HL-60 (cell line): Measurements from ENCODE around the gene SLC4A5.

Experiments used
- DNase-seq, 2 experiments: peaks; one replicate each; pipeline ENCODE4 v3.0.0-alpha.2; 2010 to 2020; ENCODE audit warnings: low read depth in 1 of 2, low spot score in 1 of 2
- H3K27ac ChIP-seq: fragments of 250-450 bp; sonication (Bioruptor Pico); replicated peaks from 2 replicates; pipeline ENCODE4 v1.5.1; 2020; ENCODE audit warnings: mild to moderate bottlenecking, moderate library complexity
- H3K27me3 ChIP-seq: fragments of 250-450 bp; sonication (Bioruptor Pico); 2 replicates; pipeline ENCODE4 v1.5.1; 2021; ENCODE audit warnings: mild to moderate bottlenecking, moderate library complexity; ENCODE audit not compliant: insufficient read depth, poor library complexity, severe bottlenecking
- H3K4me3 ChIP-seq: replicated peaks from 2 replicates; pipeline ENCODE4 v1.5.1; 2011; ENCODE audit warnings: mild to moderate bottlenecking, control low read depth, low read length; ENCODE audit not compliant: insufficient read depth
- GABPA ChIP-seq: IDR thresholded peaks from 2 replicates; pipeline ENCODE4 v1.6.1; 2012; ENCODE audit warnings: low read depth
- POLR2AphosphoS5 ChIP-seq: IDR thresholded peaks from 2 replicates; pipeline ENCODE4 v1.6.1; 2012; ENCODE audit warnings: low read depth
- SPI1 ChIP-seq: IDR thresholded peaks from 2 replicates; pipeline ENCODE4 v1.6.1; 2012; ENCODE audit warnings: low read depth, mild to moderate bottlenecking, borderline replicate concordance
- TF ChIP-seq, protein P1 (sequence below): IDR thresholded peaks from one replicate; pipeline ENCODE4 v1.5.1; 2011; ENCODE audit warnings: low read length, control low read depth, inconsistent platforms; ENCODE audit not compliant: insufficient read depth
- TF ChIP-seq, protein P2 (sequence below): IDR thresholded peaks from 2 replicates; pipeline ENCODE4 v1.6.1; 2012; ENCODE audit warnings: low read depth; ENCODE audit not compliant: insufficient replicate concordance

SLC4A5 gene

DNA sequence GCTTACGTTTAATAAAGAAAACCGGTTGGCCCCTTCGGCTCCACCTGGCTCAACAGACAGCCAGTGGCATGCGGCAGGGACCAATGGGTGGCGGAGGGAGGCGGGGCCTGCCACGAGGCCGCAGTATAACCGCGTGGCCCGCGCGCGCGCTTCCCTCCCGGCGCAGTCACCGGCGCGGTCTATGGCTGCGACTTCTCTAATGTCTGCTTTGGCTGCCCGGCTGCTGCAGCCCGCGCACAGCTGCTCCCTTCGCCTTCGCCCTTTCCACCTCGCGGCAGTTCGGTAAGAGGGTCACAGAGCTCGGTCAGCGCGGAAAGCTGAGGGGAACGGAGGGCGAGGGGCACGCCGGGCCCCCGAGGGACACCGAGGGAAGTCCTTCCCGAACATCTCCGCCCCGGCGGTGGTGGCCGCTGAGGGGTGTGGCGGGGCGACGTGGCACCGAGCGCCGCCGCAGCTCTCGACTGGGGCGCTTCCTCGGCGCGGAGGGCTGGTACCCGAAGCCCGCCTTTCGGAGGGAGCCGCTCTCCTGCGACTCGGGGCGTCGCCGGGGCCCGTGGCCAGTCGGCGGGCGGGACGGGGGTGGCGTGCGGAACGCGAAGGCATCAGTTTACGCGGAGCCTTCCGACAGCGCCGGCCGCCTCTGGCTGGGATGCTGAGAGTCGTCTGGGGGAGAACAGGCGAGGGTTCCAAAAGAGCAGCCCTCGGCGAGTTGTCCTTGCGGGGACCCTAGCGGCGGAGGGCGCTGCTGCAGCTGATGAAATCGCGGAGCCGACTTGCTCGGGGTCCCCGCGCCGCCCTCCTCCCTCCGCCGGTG lies 144.5 kb downstream of the SLC4A5 start, which contains the start of gene MTHFD2:
Gene MTHFD2, plus strand, starts transcription at position 155 of the 814 bp plus-strand sequence. Its CDS starts 27 bp downstream, at position 182.
- Histone ChIP-seq H3K4me3 (peak within 1 kb of the TSS; percentile 92), H3K27ac (peak within 1 kb of the TSS; percentile 98), H3K27me3 (no peaks in the 10 kb centered on the region)
- DNase-seq, result peak; percentile 89 to 98
- no peak for TF ChIP-seq GABPA
- peak; percentile 0; the same call in 1 of the 2 replicates for TF ChIP-seq SPI1
- TF ChIP-seq, protein P1, sequence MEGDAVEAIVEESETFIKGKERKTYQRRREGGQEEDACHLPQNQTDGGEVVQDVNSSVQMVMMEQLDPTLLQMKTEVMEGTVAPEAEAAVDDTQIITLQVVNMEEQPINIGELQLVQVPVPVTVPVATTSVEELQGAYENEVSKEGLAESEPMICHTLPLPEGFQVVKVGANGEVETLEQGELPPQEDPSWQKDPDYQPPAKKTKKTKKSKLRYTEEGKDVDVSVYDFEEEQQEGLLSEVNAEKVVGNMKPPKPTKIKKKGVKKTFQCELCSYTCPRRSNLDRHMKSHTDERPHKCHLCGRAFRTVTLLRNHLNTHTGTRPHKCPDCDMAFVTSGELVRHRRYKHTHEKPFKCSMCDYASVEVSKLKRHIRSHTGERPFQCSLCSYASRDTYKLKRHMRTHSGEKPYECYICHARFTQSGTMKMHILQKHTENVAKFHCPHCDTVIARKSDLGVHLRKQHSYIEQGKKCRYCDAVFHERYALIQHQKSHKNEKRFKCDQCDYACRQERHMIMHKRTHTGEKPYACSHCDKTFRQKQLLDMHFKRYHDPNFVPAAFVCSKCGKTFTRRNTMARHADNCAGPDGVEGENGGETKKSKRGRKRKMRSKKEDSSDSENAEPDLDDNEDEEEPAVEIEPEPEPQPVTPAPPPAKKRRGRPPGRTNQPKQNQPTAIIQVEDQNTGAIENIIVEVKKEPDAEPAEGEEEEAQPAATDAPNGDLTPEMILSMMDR, result peak; percentile 73
- peak; percentile 98 for TF ChIP-seq POLR2AphosphoS5
- TF ChIP-seq, protein P2, sequence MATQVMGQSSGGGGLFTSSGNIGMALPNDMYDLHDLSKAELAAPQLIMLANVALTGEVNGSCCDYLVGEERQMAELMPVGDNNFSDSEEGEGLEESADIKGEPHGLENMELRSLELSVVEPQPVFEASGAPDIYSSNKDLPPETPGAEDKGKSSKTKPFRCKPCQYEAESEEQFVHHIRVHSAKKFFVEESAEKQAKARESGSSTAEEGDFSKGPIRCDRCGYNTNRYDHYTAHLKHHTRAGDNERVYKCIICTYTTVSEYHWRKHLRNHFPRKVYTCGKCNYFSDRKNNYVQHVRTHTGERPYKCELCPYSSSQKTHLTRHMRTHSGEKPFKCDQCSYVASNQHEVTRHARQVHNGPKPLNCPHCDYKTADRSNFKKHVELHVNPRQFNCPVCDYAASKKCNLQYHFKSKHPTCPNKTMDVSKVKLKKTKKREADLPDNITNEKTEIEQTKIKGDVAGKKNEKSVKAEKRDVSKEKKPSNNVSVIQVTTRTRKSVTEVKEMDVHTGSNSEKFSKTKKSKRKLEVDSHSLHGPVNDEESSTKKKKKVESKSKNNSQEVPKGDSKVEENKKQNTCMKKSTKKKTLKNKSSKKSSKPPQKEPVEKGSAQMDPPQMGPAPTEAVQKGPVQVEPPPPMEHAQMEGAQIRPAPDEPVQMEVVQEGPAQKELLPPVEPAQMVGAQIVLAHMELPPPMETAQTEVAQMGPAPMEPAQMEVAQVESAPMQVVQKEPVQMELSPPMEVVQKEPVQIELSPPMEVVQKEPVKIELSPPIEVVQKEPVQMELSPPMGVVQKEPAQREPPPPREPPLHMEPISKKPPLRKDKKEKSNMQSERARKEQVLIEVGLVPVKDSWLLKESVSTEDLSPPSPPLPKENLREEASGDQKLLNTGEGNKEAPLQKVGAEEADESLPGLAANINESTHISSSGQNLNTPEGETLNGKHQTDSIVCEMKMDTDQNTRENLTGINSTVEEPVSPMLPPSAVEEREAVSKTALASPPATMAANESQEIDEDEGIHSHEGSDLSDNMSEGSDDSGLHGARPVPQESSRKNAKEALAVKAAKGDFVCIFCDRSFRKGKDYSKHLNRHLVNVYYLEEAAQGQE, result peak; percentile 71

DNA sequence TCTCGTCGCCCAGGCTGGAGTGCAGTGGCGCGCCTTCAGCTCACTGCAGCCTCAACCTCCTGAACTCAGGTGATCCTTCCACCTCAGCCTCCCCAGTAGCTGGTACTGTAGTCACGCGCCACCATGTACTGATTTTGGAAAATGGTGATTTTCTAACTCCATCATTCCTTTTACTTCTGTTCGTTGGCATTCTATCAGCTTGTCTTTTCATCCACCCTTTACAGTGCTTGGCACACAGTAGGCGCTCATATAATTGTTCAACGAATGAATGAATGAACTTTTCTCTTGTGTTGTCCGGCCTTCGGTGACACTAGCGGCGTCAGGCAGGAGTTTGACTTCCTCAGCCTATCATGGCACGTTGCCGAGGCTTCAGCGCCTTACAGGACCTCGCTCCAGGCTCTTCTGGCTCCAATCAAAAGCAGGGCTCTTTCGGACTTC lies 145.2 kb downstream of the SLC4A5 start:
- no peak for DNase-seq
- H3K27ac ChIP-seq, result peak overlapping the region; percentile 98
- H3K27me3 ChIP-seq, result no peaks in the 10 kb centered on the region
- TF ChIP-seq POLR2AphosphoS5, result no peak
- TF ChIP-seq SPI1, result peak; percentile 37; the same call in 1 of the 2 replicates
- H3K4me3 ChIP-seq, result peak overlapping the region; percentile 22

DNA sequence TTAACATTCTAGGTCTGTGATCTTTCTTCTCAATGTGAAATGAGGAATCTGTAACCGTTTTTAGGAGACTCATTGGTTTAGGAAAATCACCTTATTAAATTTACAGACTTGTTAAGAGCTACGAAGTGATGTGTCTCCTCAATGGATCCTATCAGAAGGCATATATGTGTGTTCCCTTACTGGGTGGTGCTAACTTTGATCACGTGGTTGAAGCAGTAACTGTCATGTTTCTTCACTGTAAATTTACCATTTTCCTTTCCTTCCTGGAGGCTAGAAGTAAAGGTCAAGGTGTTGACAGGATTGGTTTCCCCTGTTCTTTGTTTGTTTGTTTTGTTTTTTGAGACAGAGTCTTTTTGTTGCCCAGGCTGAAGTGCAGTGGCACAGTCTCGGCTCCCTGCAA lies 146.2 kb downstream of the SLC4A5 start:
- Histone ChIP-seq H3K27me3 (no peaks in the 10 kb centered on the region), H3K27ac (no peak overlapping the region)
- TF ChIP-seq, protein P1, result no peak
- TF ChIP-seq POLR2AphosphoS5 (no peak), GABPA (no peak), SPI1 (no peak)
- TF ChIP-seq, protein P2, result no peak

DNA sequence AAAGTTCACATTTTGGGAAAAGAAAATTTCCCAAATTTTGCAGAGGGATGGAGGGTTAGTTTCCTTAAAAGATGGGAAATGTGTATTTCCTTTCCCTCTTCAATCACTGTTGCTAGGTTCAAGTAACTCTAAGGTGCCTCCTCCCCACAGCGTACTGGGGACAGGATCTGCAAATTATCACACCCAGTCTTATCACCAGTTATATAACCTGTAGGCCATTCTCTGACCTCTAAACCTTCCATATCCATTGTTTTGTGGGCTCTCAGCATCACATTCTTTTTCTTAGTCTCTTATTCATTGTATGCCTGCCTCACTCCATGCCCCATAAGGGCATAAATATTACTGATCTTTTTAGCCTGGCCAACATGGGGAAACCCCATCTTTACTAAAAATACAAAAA lies 148.4 kb downstream of the SLC4A5 start:
- no peak for DNase-seq
- H3K27ac ChIP-seq, result no peak overlapping the region
- H3K27me3 ChIP-seq, result no peaks in the 10 kb centered on the region
- TF ChIP-seq, protein P2, result no peak
- TF ChIP-seq, protein P1, result no peak
- no peak for TF ChIP-seq SPI1
- no peak overlapping the region for H3K4me3 ChIP-seq

More for the DNA sequence above, 146.2 kb downstream of the SLC4A5 start:
- DNase-seq, result no peak
- H3K4me3 ChIP-seq, result no peak overlapping the region
